GM21576 (cell line): Measurements from ENCODE around the gene CCDC137.

Source experiments
- ATAC-seq: cut with Tn5 transposase; IDR thresholded peaks from one replicate; pipeline ENCODE4 v1.9.1; 2021; ENCODE audit warnings: mild to moderate bottlenecking, moderate library complexity; ENCODE audit not compliant: unreplicated experiment

CCDC137 gene

DNA sequence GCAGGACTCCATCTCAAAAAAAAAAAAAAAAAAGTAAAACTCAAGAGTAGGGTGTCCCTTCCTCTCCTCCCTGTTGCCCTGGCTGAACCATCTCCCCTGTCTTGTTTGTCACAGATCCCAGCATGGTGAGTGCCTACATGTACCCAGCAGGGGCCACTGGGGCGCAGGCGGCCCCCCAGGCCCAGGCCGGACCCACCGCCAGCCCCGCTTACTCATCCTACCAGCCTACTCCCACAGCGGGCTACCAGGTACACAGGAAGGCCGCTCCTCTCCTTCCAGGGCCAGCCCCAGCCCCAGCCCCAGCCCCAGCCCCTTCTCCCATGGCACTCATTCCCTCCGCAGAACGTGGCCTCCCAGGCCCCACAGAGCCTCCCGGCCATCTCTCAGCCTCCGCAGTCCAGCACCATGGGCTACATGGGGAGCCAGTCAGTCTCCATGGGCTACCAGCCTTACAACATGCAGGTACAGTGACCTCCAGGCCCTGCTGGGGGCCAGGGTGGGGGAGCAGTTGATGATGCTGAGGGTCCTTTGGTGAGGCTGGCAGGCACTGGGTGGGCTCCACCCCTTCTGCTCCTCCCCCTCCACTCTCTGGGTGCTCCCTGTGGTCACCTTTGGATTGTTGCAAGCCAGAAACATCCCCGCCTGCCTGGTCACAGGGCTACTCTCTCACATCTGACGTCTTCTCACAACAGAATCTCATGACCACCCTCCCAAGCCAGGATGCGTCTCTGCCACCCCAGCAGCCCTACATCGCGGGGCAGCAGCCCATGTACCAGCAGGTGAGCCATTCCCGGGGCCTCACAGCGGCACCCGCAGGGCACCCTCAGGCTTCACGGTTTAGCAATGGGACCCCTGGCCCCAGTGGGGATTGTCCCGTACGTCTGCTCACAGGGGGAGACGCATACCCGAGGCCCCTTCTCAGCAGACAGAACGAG lies 34.1 kb downstream of the CCDC137 start:
- no peak for ATAC-seq

DNA sequence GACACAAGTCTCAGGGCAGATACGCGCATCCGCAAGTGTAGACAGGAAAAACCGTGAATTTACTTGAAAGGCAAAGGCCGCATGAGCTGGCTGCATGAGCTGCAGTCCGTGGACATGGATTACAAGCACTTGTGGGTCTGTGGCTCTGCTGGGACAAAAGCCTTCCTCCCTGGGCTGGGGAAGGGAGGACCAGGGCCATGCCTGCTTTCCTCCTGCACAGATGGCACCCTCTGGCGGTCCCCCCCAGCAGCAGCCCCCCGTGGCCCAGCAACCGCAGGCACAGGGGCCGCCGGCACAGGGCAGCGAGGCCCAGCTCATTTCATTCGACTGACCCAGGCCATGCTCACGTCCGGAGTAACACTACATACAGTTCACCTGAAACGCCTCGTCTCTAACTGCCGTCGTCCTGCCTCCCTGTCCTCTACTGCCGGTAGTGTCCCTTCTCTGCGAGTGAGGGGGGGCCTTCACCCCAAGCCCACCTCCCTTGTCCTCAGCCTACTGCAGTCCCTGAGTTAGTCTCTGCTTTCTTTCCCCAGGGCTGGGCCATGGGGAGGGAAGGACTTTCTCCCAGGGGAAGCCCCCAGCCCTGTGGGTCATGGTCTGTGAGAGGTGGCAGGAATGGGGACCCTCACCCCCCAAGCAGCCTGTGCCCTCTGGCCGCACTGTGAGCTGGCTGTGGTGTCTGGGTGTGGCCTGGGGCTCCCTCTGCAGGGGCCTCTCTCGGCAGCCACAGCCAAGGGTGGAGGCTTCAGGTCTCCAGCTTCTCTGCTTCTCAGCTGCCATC lies 34.9 kb downstream of the CCDC137 start:
- no peak for ATAC-seq

DNA sequence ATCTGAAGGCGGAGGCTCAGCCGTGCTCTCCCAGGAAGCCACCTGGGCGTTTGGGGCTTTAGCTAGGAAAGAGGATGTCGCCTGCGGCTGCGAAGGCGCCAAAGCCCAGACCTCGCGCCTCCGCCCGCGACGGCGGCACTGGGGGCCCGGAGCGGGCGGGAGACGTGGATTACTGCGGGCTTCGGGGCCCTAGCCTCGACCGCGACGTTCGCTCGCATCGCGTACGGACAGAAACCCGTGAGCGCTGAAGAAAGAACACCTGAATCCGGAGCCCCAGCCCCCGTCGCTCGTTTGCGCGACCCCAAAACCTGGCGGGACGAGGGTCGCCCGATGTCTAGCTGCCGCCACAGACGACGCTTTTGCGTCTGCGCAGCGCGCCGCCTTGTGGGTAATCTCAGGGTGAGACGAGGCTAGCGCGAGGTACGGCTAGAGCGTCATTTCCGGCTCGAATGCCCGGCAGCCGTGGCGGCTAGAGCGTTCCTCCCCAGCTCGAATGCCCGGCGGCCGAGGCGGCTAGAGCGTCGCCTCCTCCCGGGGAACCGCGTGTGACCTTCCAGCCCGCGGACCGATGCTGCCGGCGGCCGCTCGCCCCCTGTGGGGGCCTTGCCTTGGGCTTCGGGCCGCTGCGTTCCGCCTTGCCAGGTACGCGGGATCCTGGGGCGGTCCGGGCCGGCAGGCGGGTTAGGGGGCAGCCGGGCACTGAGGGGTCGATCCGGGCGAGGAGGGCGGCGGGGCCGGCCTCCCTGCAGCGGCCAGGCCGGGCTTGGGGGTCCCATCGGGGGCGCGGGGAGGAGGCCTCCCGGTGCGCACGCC lies 36.6 kb downstream of the CCDC137 start, which contains the start of gene MRPL12:
Gene MRPL12, plus strand, starts transcription at position 434 of the 813 bp plus-strand sequence. Its CDS starts 135 bp downstream, at position 569.
- peak; percentile 69 for ATAC-seq

DNA sequence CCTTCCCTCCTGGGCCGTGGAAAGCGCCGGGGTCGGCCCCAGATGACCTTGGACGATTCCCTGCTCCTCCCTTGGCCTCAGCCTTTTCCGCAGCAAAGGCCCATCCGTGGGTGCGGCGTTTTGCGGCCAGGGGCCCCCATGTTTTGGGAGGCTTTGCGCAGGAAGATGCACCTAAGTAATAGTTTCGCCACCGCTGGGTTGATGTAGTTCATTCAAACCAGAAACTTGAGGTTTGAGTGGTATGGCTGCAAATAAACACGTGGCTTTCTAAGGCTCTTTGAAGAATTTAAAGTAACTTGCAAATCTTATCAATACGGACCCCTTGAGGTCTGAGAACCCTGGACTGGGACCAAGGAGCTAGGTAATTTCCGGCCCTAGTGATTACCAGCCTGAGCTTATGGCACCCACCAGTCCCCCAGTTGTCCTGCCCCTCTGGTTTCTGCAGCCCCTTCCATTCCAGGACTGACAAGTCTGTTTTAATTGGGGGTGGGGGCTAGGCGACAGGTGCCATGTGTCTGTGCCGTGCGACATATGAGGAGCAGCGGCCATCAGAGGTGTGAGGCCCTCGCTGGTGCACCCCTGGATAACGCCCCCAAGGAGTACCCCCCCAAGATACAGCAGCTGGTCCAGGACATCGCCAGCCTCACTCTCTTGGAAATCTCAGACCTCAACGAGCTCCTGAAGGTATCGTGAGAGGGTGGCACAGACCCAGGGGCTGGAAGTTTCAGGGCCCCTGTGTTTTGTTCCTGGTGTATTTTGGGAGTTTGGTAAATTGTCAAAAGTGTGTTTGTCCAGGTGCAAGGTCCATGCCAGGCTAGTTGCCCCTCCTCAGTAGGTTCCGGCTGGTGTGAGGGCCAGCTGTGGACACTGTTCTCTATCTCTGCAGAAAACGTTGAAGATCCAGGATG lies 37.5 kb downstream of the CCDC137 start:
- ATAC-seq, result no peak

DNA sequence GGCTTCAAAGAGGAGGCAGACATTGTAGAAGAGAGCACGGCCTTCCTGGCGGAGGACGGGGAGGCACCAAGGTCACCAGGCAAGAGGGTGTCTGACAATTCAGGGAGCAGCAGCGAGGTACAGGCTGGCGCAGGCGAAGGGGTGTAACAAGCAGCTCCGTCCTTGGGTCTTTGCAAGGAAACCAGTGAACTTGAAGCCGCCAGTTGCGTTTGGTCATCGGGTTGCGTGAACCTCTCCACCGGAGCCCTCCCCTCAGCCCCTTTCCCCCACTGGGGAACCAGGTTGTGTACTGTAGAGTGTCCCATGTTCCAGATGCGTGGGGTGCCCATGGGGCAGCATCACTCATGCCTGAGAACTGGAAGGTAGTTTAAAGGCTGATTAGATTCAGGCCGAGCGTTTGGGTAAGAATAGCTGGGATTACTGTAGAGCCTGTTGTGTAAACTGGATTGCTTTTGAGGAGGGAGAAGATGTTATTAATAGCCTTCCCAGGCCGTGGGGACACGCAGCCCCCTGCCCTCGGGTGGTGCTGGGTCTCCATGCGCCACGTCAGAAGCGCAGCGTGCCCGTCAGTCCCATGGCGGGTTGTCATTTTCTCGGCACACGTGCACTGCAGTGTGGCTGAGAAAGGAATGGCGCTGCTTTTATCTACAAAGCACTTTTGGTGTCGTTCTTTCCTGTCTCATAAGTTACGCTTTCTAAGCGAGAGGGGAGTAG lies 39.1 kb downstream of the CCDC137 start:
- no peak for ATAC-seq

DNA sequence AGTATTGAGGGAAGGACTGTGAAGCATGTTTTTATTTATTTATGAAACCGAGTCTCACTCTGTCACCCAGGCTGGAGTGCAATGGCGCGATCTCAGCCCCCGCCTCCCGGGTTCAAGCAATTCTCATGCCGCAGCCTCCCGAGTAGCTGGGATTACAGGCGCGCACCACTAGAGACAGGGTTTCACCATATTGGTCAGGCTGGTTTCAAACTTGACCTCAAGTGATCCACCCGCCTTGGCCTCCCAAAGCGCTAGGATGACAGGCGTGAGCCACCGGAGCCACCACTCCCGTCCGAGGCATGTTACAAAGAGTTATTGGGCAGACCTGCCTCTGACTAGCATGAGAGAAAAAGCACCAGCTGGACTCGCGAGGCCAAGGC lies 39.7 kb downstream of the CCDC137 start:
- no peak for ATAC-seq

DNA sequence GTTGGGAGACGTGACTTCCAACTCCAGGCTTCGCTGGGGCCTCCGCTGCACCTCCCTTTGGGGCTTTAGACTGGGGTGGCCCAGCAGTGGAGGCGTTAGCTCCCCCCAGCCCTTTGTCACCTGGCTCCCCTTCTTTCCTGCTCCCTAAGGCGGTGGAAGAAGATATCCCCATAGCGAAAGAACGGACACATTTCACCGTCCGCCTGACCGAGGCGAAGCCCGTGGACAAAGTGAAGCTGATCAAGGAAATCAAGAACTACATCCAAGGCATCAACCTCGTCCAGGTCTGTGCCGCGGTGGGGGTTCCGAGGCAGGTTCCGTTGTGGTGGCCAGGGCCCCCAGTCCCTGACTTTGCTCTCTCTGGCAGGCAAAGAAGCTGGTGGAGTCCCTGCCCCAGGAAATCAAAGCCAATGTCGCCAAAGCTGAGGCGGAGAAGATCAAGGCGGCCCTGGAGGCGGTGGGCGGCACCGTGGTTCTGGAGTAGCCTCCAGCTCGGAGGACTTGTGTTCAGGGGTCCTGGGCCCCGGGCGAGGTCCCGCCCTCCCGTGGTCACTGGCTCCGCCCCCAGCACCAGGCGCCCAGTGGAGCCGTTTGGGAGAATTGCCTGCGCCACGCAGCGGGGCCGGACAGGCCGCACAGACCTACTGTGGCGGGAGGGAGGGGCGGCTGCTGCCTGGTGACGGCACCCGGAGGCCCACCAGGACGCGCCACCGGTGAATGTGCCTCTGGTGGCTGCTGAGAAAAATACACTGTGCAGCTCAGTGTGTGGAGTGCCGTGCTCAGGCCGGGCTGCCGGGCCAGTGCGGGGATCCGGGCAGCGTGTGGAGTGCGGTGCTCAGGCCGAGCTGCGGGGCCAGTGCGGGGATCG lies 40.5 kb downstream of the CCDC137 start:
- no peak for ATAC-seq

DNA sequence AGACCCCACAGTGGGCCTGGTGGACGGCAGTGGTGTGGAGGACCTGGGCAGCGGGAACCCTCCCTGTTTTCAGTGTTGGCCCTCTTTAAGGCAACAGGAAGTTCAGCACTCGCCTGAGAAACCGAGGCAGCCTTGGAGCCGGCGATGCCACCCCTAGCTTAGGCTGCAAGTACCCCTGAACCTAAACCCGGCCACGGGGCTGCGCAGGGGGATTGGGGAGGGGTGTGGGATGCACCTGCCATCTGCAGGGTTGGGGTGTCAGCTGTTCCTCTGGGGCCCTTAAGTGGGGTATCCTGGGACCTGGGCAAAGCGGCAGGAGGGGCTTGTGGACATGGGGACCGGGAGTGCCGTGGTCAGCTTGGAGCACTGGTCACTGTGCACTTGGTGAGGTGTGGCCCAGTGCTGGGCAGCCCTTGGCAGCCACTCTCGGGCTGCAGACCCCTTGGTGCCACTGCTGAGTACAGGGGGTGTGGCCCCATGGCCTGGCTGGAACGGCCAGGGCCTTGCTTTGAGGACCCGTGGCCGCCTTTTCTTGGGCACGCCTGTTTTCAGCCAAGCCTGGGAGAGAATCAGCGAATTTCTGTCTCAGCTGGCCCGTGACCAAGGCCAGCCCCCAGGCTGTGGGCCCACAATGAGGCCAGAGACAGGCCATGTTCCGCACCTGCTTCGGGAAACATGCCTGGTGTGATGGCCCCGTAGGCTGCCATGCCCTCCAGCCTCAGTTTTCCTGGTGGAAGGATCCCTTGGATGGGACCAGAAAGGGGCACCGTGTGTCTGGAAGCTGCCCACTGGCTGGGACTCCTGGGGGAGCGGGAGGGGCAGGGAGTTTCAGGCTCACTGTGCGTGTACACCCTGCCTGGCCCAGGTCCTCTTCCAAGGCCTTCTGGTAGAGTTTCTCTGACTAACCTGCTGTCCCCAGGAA lies 41.4 kb downstream of the CCDC137 start:
- ATAC-seq, result no peak

DNA sequence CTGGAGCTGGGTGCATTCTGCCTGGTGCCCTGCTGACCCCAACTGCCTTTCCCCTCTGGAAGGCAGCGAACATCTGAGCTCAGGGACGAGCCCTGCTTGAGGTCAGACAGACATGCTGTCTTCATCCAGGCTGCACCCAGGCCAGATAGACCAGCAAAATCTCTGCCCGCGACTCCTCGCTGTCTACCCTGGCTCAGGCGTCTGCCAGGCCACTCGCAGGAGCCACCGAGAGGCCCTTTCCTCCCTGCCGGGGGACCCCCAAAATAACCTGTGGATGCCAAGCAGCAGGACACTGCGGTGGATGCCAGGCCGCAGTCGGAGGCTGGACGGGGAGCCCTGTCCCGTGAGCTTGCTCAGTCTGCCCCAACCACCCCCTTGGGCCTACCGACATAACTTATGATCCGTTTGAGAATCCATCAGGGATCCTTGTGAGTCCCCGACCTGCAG lies 42.2 kb downstream of the CCDC137 start:
- no peak for ATAC-seq

DNA sequence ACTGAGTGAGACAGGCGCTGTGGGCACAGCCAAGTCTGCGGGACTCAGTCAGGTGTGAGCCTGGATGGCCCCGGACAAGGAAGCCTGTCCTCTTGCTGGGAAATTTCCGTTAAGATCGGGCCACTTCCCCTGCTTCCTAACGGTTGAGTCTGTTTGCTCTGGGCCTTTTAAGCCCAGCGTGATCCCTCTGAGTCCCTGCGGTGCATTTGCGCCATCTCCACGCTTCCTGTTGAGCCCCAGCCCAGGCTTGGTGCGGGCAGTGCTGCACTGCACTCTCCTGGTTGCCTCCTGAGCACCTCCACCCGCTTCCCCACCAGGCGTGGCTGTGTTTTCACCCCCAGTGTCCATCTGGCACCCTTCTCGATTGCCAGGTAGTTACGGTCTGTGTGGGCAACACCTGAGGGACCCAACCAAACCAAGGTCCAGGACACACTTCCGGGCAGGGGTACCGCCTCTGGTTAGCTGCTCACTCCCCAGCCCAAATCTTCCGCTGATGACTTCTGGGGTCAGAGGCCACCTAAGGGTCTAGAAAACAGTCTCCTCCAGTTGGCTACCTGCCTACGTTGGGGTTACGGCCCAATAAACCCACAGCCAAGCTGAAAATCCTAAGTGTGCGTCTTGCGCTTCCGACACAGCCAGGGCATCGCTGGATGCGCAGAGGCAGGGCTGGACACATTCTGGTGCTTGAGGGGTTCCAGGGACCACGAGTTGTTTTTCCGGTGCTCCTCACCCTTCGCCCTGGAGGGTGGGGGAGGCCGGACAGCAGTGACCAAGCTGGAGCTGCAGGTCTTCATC lies 44.2 kb downstream of the CCDC137 start:
- no peak for ATAC-seq

DNA sequence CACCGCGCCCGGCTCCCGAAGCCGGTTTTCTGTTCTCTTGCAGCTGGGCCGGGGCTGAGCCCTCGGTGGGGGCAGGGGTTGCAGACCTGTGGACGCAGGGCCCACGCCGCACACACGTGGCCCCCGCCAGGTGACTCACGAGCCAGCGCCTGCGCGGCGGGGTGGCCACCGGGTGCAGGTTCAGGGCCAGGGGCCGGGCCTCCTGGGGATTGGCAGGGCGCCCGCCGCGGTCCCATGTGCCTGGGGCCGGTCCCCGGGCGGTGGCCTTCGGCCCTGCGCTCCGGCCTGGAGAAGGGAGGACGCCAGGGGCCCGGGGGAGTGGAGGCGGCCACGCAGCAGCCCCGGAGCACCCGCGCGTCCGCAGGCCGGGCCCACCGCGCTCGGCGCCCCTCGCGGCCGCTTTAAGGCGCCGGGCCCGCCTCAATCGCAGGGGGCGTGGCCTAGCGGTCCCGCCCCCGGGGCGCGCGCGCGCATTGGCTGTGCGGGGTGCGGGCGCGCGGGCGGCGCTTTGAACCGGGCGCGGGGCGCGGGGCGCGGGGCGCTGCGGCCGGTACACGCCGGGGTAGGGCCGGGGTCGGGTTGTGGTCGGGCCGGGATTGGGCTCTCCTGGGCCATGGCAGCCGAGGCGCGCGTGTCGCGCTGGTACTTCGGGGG lies 45.4 kb downstream of the CCDC137 start, which contains the start of gene SLC25A10:
Gene SLC25A10, plus strand, starts transcription at position 471 of the 654 bp plus-strand sequence. Its CDS starts 143 bp downstream, at position 614.
- ATAC-seq, result peak; percentile 59

DNA sequence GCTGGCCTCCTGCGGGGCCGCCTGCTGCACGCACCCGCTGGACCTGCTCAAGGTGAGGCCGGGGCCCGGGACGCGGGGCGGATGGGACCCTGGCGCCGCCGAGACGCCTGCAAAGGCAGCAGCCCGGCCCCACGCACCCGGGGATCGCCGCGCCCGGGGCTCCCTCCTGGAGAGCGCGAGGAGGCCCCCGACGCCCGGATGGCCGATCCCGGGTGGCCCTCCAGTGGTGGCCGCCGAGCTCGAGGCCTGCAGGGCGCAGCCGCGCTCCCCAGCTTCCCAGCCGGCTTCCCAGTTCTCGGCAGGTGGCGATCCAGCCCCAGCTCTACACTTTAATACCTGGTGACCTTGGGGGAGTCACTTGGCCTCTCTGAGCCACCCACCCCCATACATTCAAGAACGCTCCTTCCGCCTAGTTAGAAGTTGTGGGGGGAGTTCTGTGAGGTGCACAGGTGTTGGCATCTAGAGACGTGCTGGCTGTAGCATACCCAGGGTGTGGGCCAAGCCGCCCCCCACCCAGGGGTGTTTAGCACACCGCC lies 46.0 kb downstream of the CCDC137 start:
- ATAC-seq, result peak; percentile 16

DNA sequence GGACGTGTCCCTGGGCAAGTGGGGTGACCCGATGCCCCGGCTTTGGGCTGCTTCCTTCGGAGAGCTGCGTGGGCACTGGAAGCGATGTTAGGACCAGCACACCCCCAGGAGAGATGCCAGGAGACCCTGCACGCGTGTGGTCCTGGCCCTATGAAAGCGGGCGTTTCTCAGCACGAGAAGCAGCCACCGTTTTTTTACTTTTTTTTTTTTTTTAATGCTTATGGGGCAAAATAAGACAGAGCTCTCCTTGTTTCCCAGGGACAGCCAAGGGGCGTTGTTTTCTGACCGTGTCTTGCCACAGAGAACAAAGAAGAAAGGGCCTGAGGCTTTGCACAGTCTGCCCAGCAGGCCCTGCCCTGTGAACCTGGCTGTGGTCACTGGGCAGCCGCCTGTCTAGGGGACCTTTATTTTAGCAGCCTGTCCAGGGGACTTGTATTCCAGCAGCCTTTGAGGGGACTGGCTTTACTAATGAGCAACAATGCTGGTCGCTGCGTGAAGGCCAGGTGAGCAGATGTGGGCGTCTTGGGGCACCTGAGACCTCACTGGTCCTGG lies 46.5 kb downstream of the CCDC137 start:
- no peak for ATAC-seq

DNA sequence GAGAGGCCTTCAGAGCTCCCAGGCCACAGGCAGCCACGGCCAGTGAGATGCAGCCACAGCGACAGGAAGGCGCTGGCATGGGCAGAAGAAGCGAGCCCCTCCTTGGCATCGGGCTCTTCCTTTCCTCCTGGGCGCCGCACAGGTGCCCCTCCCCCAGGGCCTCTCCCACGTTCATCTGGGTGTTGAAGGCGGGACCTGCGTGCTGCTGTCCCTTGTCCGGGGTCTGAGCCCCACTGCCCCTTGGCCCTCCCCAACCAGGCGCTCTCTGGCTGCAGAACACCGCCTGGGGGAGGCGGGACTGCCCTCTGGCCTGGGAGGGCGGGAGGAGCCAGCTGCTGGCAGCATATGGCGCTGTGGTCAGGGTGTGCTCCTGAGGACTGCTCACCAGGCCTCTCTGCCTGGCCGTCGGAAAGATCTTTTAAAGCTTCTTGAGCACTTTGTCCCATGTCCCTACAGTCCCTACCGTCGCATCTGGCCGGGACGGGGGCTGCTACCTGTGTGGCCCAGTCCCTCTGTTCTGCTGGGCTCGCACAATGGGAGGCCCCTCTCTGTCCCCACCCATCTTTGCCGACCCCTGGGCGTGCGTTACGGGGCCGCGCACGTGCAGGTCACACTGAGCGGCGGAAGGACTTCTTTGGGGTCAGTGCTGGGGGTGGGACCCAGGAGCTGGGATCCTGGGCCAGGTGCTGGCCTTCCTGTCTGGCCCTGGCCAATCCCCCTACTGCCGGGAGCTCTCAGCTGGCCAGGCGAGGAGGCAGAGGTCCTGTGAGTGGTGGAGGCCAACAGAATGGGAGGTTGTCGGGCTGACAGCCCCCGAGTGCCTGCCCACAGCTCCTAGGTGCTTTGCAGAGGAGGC lies 47.2 kb downstream of the CCDC137 start:
- ATAC-seq, result no peak
